ENCODE data around the gene C11orf68. TPM values are rescaled to one million over a fixed set of nuclear protein-coding genes. Genes with fewer than 3 reads are reported as not detected.

C11orf68 gene
- total and polyA plus RNA-seq, 9 of the 15 experiments (the other 6 are each of a cell fraction or from before 2014, with no cell fraction given): 3.6 to 35.9 (median 12.8) TPM

- in situ Hi-C loops (cut with MboI): no loop called here
- H3K79me2 ChIP-seq (ENCODE audit: control insufficient read depth, insufficient read depth, low read length): peaks cover 31% of the 10 kb centered on the region
- no TSS peak for BruUV-seq (replicated peaks)
- intact Hi-C loops (cut with micrococcal nuclease): no loop called here
- DNase-seq (ENCODE audit: extremely low read depth in 1 of 4, low spot score in 3 of 4) (no peak), FAIRE-seq (no peak), ATAC-seq (no peak)
- peaks cover 15 to 51% of the 10 kb centered on the region in 2 experiments for H3K4me1 ChIP-seq (replicated peaks in 1 of 2; ENCODE audit: control insufficient read depth in 2 of 2, insufficient read depth in 2 of 2, low read length in 2 of 2)
- peaks cover 31% of the 10 kb centered on the region; the same call in 1 of the 3 replicates for H3K36me3 ChIP-seq (ENCODE audit: control insufficient read depth, insufficient read depth, low read length)
- no peak overlapping the region for H3K4me2 ChIP-seq (ENCODE audit: insufficient read depth, low read length)
- H2AFZ ChIP-seq (ENCODE audit: low read depth, low read length): no peak overlapping the region
- POLR2A ChIA-PET: interaction anchor here (1.3 to 1.9 kb wide), 2 partner anchors 21 to 30 kb away, joined by 4 to 13 read pairs; partner anchors contain the start of genes CCDC85B and FOSL1
- TF ChIP-seq ZBTB7A (IDR thresholded peaks at IDR 0.05; ENCODE audit: borderline replicate concordance, control insufficient read depth, low read depth, low read length) (no peak), FOXJ2 (tag; IDR thresholded peaks at IDR 0.05) (no peak), ZNF175 (CRISPR knock-in tag; IDR thresholded peaks at IDR 0.05; ENCODE audit: low read depth) (no peak), TSHZ1 (CRISPR knock-in tag; IDR thresholded peaks at IDR 0.05) (no peak), ZNF655 (CRISPR knock-in tag; IDR thresholded peaks at IDR 0.05) (no peak), CXXC5 (CRISPR knock-in tag; IDR thresholded peaks at IDR 0.05) (no peak), PHTF2 (CRISPR knock-in tag; IDR thresholded peaks at IDR 0.05) (no peak), CAMTA2 (CRISPR knock-in tag; conservative IDR thresholded peaks at IDR 0.05) (no peak), HOMEZ (CRISPR knock-in tag; IDR thresholded peaks at IDR 0.05) (no peak), ILK (tag; IDR thresholded peaks at IDR 0.05; ENCODE audit: borderline replicate concordance, low read depth) (no peak)
- TF ChIP-seq, protein P1, sequence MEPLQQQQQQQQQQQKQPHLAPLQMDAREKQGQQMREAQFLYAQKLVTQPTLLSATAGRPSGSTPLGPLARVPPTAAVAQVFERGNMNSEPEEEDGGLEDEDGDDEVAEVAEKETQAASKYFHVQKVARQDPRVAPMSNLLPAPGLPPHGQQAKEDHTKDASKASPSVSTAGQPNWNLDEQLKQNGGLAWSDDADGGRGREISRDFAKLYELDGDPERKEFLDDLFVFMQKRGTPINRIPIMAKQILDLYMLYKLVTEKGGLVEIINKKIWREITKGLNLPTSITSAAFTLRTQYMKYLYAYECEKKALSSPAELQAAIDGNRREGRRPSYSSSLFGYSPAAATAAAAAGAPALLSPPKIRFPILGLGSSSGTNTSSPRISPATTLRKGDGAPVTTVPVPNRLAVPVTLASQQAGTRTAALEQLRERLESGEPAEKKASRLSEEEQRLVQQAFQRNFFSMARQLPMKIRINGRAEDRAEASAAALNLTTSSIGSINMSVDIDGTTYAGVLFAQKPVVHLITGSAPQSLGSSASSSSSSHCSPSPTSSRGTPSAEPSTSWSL (CRISPR knock-in tag; IDR thresholded peaks at IDR 0.05; ENCODE audit: borderline replicate concordance): no peak
- H3K9me1 ChIP-seq (ENCODE audit: control insufficient read depth, insufficient read depth, low read length): no peaks in the 10 kb centered on the region
- WGBS (ENCODE audit: insufficient coverage, low coverage, missing lambda C conversion rate): 81% methylated on average over 5 of the region's 12 CpGs
- no peaks in the 10 kb centered on the region for H3K27me3 ChIP-seq (ENCODE audit: control insufficient read depth in 2 of 2, insufficient read depth in 2 of 2, low read length in 2 of 2)
- H3K9me3 ChIP-seq (replicated peaks; ENCODE audit: control insufficient read depth, insufficient read depth, low read depth, low read length): no peaks in the 10 kb centered on the region
- H3K9ac ChIP-seq (ENCODE audit: insufficient read depth in 1 of 2, low read depth in 2 of 2, low read length in 2 of 2): peak overlapping the region in 1 of 2 experiments; percentile 91; a peak in 1 of 4 replicates
- H3K27ac ChIP-seq (ENCODE audit: extremely low read depth, low read depth, low read length): no peak overlapping the region
- no peak overlapping the region for H3K4me3 ChIP-seq
- CTCF ChIA-PET (ENCODE audit: low intra/inter-chr PET ratio): no interaction called here
- H4K20me1 ChIP-seq (replicated peaks; ENCODE audit: control insufficient read depth, insufficient read depth, low read length): no peaks in the 10 kb centered on the region
Measured at GRCh38 chr11:65921033-65921555, 2.2 kb upstream of the C11orf68 start.
